GM19372 (cell line): Measurements from ENCODE around the gene THAP11.
"Not testable (repeated sequence)": the region's sequence is repeated elsewhere in the genome, so short reads cannot be mapped to it uniquely, and the experiment has no call there.

Experiments
- ATAC-seq: cut with Tn5 transposase; IDR thresholded peaks from one replicate; pipeline ENCODE4 v1.9.1; 2021; ENCODE audit warnings: mild to moderate bottlenecking, low read depth, moderate library complexity; ENCODE audit not compliant: unreplicated experiment

Gene THAP11

GRCh38 chr16:67833415-67834241 is 8.5 kb upstream of the THAP11 start:
- ATAC-seq = peak; percentile 97

GRCh38 chr16:67834242-67834614 is 7.9 kb upstream of the THAP11 start:
- no peak for ATAC-seq

- ATAC-seq = not testable (repeated sequence)
Measured at GRCh38 chr16:67837190-67837589, 4.9 kb upstream of the THAP11 start.

GRCh38 chr16:67837811-67838210 is 4.3 kb upstream of the THAP11 start:
- ATAC-seq = no peak

GRCh38 chr16:67841198-67841815 is 813 bp upstream of the THAP11 start:
- no peak for ATAC-seq

- peak; percentile 16 for ATAC-seq
Measured at GRCh38 chr16:67842509-67843342, 606 bp downstream of the THAP11 start.

GRCh38 chr16:67843343-67843765 is 1.2 kb downstream of the THAP11 start:
- ATAC-seq = no peak

- no peak for ATAC-seq
Measured at GRCh38 chr16:67844497-67844896, 2.4 kb downstream of the THAP11 start.

- ATAC-seq = no peak
Measured at GRCh38 chr16:67845291-67846062, 3.4 kb downstream of the THAP11 start.

- no peak for ATAC-seq
Measured at GRCh38 chr16:67846063-67846319, 3.9 kb downstream of the THAP11 start.

- ATAC-seq = peak; percentile 50
Measured at GRCh38 chr16:67846320-67847063, 4.4 kb downstream of the THAP11 start, which contains the start of gene NUTF2. Gene NUTF2 (plus strand): TSS chr16:67846933. CDS start chr16:67865131, 18,198 bp downstream.

GRCh38 chr16:67847064-67847861 is 5.1 kb downstream of the THAP11 start, which contains the start of gene CENPT:
Gene CENPT (minus strand): TSS chr16:67847693. CDS start chr16:67833859, 13,834 bp downstream.
- peak; percentile 36 for ATAC-seq

- ATAC-seq = no peak
Measured at GRCh38 chr16:67848118-67848517, 6.0 kb downstream of the THAP11 start.

- ATAC-seq = no peak
Measured at GRCh38 chr16:67853670-67854069, 11.6 kb downstream of the THAP11 start.

- no peak for ATAC-seq
Measured at GRCh38 chr16:67855789-67856188, 13.7 kb downstream of the THAP11 start.

- no peak for ATAC-seq
Measured at GRCh38 chr16:67856927-67857546, 14.9 kb downstream of the THAP11 start.

- no peak for ATAC-seq
Measured at GRCh38 chr16:67857547-67858233, 15.6 kb downstream of the THAP11 start.

- ATAC-seq = no peak
Measured at GRCh38 chr16:67858500-67858899, 16.4 kb downstream of the THAP11 start.
